ENCODE results near the gene SMG5.
"Not testable (repeated sequence)": the region's sequence is repeated elsewhere in the genome, so short reads cannot be mapped to it uniquely, and the experiment has no call there.

SMG5 gene

GRCh38 chr1:156245451-156246232 lies 37.0 kb downstream of the SMG5 start:
- DNase-seq (ENCODE audit: low read depth in 2 of 2) = no peak

DNA sequence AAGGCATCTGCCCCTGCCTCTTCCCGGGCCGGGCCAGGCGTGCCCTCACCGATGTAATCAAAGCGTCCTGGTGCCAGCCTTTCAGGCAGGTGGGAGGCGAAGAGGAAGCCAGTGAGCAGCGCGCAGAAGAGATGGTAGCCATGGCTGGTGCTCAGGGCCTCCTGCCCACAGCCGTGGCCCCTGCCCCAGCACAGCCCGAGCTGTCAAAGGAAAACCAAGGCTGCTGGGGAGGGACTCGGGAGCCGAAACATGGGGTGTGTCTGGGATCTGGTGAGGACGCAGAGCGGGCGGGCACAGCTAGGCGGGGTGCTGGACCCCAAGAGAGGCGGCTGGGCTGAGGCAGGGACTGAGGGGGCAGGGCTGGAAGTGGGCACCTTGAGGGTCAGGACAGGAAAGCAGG lies 37.9 kb downstream of the SMG5 start:
- DNase-seq (ENCODE audit: low read depth in 2 of 2) = no peak

- no peak for DNase-seq (ENCODE audit: low read depth in 2 of 2)
These were observed 38.5 kb downstream of the SMG5 start for GRCh38 chr1:156244126-156244525.

- no peak for DNase-seq (ENCODE audit: low read depth in 2 of 2)
These were observed 39.9 kb downstream of the SMG5 start for GRCh38 chr1:156242738-156243137.

GRCh38 chr1:156241926-156242325 lies 40.7 kb downstream of the SMG5 start, which contains the start of gene BGLAP:
Gene BGLAP (plus strand): TSS chr1:156242184. CDS start chr1:156242232, 48 bp downstream.
- no peak for DNase-seq (ENCODE audit: low read depth in 2 of 2)

GRCh38 chr1:156241311-156241811 lies 41.3 kb downstream of the SMG5 start:
- no peak for DNase-seq (ENCODE audit: low read depth in 2 of 2)

- no peak for DNase-seq (ENCODE audit: low read depth in 2 of 2)
These were observed 44.4 kb downstream of the SMG5 start for GRCh38 chr1:156238248-156238647.

DNA sequence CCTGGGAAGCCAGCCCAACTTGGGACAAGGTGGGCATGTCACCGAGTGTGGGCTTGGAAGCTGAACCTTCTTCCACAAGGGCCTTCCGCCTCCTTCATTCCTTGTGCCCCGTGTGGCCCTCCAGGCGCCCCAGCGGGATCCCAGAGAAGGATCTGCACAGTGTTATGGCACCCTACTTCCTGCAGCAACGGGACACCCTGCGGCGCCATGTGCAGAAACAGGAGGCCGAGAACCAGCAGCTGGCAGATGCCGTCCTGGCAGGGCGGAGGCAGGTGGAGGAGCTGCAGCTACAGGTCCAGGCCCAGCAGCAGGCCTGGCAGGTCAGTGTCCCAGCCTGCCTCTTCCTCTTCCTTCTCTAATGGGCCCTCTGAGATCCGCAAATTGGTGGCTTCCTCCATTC lies 46.5 kb downstream of the SMG5 start:
- DNase-seq (ENCODE audit: low read depth in 2 of 2) = no peak

GRCh38 chr1:156233426-156234127 lies 49.0 kb downstream of the SMG5 start:
- DNase-seq (ENCODE audit: low read depth in 2 of 2) = no peak

DNA sequence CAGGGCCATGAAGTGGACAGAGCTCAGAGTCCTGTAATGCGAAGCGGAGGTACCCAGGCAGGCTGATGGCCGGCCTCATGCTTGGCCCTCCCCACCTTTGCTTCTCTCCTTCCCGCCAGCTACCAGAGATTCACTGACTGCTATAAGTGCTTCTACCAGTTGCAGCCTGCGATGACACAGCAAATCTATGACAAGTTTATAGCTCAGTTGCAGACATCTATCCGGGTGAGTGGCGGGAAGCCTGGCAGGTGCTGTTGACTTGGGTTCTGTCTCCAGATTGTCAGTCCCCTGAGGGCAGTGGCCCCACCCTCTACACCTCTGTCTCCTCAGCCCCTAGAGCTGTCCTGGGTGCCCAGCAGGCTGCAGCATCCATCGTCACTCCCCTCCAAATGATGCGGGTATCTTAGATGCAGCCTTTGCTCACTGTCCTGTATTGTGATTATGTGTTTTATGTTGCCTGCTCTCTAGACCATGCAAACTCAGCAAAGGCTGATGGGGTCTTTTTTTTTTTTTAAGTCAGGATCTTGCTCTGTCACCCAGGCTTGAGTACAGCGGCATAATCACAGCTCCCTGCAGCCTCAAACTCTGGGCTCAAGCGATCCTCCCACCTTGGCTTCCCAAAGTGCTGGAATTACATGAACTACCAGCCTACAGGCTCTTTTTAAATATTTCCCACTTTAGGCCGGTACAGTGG lies 50.3 kb downstream of the SMG5 start:
- no peak for DNase-seq (ENCODE audit: low read depth in 2 of 2)

DNA sequence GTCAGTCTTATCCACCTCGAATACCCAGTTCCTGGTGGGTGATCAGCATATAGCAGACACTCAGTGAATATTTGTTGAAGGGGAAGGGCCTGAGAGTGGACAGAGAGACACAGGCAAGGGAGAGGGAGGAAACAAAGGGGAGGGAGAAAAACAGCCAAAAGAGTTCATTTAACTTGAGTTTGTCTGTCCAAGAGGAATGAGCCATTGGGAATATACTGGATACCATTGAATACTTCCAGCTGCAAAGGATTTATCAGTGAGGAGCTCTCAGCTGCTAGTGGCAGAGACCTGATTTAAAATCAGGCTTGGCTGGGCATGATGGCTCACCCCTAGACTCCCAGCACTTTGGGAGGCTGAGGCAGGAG lies 52.2 kb downstream of the SMG5 start:
- DNase-seq (ENCODE audit: low read depth in 2 of 2) = no peak

GRCh38 chr1:156229809-156230472 lies 52.7 kb downstream of the SMG5 start:
- DNase-seq (ENCODE audit: low read depth in 2 of 2) = no peak

DNA sequence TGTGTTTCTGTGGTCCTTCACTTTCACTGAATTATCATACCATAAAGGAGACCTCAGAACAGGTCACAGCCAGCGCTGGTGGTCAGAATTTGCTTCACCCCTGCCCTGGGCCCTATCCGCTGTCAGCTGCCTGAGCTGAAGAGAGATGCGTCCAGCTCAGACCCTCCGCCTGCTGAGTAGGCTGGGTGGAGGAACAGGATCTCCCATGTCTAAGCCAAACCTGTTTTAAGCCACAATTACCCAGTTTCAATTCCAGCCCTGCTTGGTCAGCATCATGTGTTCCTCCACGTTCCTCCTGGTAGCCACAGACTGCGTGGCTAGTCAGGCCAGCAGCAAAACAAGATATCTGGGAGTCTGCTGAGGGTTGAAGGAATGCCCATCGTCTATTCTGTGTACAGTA lies 54.1 kb downstream of the SMG5 start:
- no peak for DNase-seq (ENCODE audit: low read depth in 2 of 2)

DNA sequence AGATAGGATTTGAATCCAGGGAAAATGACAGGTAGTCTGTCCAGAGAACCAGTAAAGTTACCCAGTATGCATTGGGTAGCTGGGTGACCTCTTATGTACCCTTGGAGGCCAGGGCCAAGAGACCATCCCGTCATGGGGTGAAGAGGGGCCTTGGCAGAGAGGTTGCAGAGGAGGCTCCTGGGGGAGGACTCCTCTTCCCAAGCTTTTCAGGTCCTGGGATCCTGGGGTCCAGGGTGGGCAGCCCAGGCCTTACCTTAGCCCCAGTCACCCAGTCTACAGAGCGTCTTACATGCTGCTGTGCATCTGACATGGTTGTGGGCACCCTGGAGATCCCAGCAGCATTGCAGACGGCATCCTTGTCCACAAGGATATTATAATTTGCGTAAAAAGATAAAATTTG lies 55.8 kb downstream of the SMG5 start:
- DNase-seq (ENCODE audit: low read depth in 2 of 2) = no peak

GRCh38 chr1:156226116-156226538 lies 56.5 kb downstream of the SMG5 start:
- DNase-seq (ENCODE audit: low read depth in 2 of 2) = no peak

- DNase-seq (ENCODE audit: low read depth in 2 of 2) = no peak
These were observed 57.0 kb downstream of the SMG5 start for GRCh38 chr1:156225677-156226014.

DNA sequence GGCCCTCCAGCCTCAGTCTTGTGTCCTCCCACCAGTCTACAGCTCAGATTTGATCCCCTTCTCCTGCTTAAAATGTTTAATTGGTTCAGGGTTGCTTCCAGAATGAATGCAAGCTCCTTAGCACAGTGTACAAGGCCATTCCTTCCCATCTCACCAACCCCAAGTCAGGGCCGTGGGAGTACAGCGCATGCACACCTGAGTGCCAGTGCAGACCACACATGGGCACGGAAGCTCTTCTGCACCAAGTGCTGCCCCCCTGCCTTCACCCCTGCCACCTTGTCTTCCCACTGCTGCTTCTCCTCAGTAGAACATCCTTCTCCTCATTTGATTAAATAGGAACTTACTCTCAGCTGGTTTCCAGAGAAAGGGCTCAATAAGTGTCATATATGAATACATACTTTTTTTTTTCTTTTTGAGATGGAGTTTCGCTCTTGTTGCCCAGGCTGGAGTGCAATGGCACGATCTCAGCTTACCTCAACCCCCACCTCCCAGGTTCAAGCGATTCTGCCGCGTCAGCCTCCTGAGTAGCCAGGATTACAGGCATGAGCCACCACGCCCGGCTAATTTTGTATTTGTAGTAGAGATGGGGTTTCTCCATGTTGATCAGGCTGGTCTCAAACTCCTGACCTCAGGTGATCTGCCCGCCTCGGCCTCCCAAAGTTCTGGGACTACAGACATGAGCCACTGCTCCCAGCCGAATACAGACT lies 60.5 kb downstream of the SMG5 start:
- no peak for DNase-seq (ENCODE audit: low read depth in 2 of 2)

GRCh38 chr1:156220226-156220625 lies 62.4 kb downstream of the SMG5 start:
- DNase-seq (ENCODE audit: low read depth in 2 of 2) = no peak

DNA sequence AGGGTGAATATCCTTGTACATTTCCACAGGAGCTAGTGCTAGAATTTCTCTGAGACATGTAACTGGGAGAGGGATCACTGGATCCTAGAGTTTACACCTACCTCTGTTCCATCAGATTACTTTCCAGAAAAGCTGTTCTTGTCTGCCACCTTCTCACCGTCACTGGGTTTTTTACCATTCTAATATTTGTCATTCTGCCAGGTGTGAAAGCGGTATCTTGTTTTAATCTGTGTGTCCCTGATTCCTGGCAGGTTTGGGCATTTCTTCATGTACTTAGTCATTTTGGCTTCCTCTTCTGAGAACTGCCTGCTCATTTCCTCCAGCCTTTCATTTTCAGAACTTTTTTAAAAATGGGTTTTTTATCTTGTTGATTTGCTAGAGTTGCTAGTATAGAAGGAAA lies 64.8 kb downstream of the SMG5 start:
- peak in 1 of 2 donors; percentile 46 for DNase-seq (ENCODE audit: low read depth in 2 of 2)

- DNase-seq (ENCODE audit: low read depth in 2 of 2) = not testable (repeated sequence)
These were observed 66.1 kb downstream of the SMG5 start for GRCh38 chr1:156216361-156217086.
